Lung (tissue), 12 donors: Measurements from ENCODE around the gene WNT8B. TPM values are rescaled to one million over a fixed set of nuclear protein-coding genes. Genes with fewer than 3 reads are reported as not detected.

Experiments
- ATAC-seq: fragments of 200-7000 bp; cut with Tn5 transposase; one replicate; pipeline ENCODE4 v1.9.1; 2020; ENCODE audit warnings: moderate number of reproducible peaks; ENCODE audit not compliant: insufficient read depth, low FRiP score
- DNase-seq, 3 donors: peaks; one replicate each; pipeline ENCODE4 v3.0.0-alpha.2; 2013 to 2017
- H3K27ac ChIP-seq, 2 donors: one replicate each; pipeline ENCODE4 v1.5.1; 2013; ENCODE audit warnings: mild to moderate bottlenecking in 2 of 2, moderate library complexity in 2 of 2, control low read depth in 1 of 2, inconsistent platforms in 1 of 2, low read depth in 1 of 2, low read length in 1 of 2
- H3K27me3 ChIP-seq, 3 donors: one replicate each; pipeline ENCODE4 v1.5.1; 2013; ENCODE audit warnings: low read length in 2 of 3; ENCODE audit not compliant: control insufficient read depth in 3 of 3, insufficient read depth in 3 of 3
- H3K36me3 ChIP-seq, 4 donors: one replicate each; pipeline ENCODE4 v1.5.1; 2013; ENCODE audit warnings: low read length in 4 of 4, mild to moderate bottlenecking in 1 of 4, moderate library complexity in 1 of 4; ENCODE audit not compliant: control insufficient read depth in 4 of 4, insufficient read depth in 4 of 4
- H3K4me1 ChIP-seq, 5 donors: one replicate each; pipeline ENCODE4 v1.5.1; 2013; ENCODE audit warnings: low read length in 5 of 5, mild to moderate bottlenecking in 2 of 5, moderate library complexity in 1 of 5; ENCODE audit not compliant: control insufficient read depth in 5 of 5, insufficient read depth in 5 of 5
- H3K4me3 ChIP-seq: one replicate; pipeline ENCODE4 v1.5.1; 2013; ENCODE audit warnings: mild to moderate bottlenecking, control low read depth, moderate library complexity
- H3K9ac ChIP-seq, 2 donors: one replicate each; pipeline ENCODE4 v1.5.1; 2013; ENCODE audit warnings: low read length in 2 of 2, control low read depth in 1 of 2; ENCODE audit not compliant: insufficient read depth in 1 of 2
- H3K9me3 ChIP-seq, 4 donors: one replicate each; pipeline ENCODE4 v1.5.1; 2013; ENCODE audit warnings: low read length in 3 of 4, mild to moderate bottlenecking in 1 of 4, moderate library complexity in 1 of 4; ENCODE audit not compliant: control insufficient read depth in 4 of 4, insufficient read depth in 3 of 4
- WGBS, 2 donors: extraction: QIAGEN DNeasy Blood & Tissue Kit; methylation state at CpG; one replicate each; pipeline ENCODE4 v1.1.7; 2013; 5-methylcytosine and 5-hydroxymethylcytosine counted together
- polyA plus RNA-seq, 2 donors: library from polyadenylated mRNA; stranded (reverse); fragments of 200-250 nt; gene quantifications; one replicate each; pipeline ENCODE4 v1.2.1, GENCODE V29; 2013
- total RNA-seq, 2 donors: library from RNA; depleted of rRNA in 1 of 2; stranded (reverse); fragments of >200 nt in 1 of 2; gene quantifications; one replicate each; pipeline ENCODE4 v1.2.1, GENCODE V29; 2014 to 2021
- TF ChIP-seq, protein P1 (sequence below): IDR thresholded peaks from 2 replicates; pipeline ENCODE4 v1.5.1; 2012; ENCODE audit warnings: mild to moderate bottlenecking; ENCODE audit errors: control extremely low read depth, extremely low read depth
- donor health status: control.
- donor health status: control.
- donor health status: Bipolar disorder and iron deficiency.
- donor health status: healthy.
- donor health status: DM: yes; HTN: yes; CAD: no.

Gene WNT8B
- total and polyA plus RNA-seq, 4 donors = 0.02 to 0.15 (median 0.04) TPM; not detected in 1

DNA sequence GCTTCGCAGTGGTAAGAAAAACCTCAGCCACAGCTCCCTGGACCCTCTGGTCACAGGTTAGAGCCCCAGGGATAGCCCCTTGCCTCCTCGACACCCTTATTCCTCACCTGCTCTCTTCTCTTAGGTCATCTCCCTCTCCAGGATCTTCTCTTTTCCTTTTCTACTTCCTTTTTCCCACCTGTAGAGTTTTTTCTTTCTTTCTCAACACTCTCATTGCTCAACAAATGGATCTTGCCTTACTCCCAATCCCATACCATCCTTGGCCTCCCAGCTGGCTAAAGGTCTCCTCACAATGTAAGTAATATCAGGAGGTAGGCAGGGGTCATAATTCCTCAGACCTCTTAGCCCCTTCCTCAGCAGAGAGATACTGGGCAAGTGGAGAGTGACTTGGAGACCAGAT is 17.2 kb downstream of the WNT8B start:
- no peak for ATAC-seq
- TF ChIP-seq, protein P1, sequence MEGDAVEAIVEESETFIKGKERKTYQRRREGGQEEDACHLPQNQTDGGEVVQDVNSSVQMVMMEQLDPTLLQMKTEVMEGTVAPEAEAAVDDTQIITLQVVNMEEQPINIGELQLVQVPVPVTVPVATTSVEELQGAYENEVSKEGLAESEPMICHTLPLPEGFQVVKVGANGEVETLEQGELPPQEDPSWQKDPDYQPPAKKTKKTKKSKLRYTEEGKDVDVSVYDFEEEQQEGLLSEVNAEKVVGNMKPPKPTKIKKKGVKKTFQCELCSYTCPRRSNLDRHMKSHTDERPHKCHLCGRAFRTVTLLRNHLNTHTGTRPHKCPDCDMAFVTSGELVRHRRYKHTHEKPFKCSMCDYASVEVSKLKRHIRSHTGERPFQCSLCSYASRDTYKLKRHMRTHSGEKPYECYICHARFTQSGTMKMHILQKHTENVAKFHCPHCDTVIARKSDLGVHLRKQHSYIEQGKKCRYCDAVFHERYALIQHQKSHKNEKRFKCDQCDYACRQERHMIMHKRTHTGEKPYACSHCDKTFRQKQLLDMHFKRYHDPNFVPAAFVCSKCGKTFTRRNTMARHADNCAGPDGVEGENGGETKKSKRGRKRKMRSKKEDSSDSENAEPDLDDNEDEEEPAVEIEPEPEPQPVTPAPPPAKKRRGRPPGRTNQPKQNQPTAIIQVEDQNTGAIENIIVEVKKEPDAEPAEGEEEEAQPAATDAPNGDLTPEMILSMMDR = no peak
- Histone ChIP-seq H3K27ac (no peak overlapping the region), H3K9me3 (no peaks in the 10 kb centered on the region), H3K4me1 (peaks cover 0 to 14% (median 7%) of the 10 kb centered on the region in 5 donors), H3K9ac (no peak overlapping the region), H3K4me3 (no peak overlapping the region), H3K36me3 (peaks cover 0 to 1% (median 0%) of the 10 kb centered on the region in 4 donors), H3K27me3 (peaks cover 0 to 50% (median 30%) of the 10 kb centered on the region in 3 donors)
- WGBS, 2 donors = 79 to 87% methylated on average over 2 of the region's 2 CpGs
- DNase-seq = no peak

DNA sequence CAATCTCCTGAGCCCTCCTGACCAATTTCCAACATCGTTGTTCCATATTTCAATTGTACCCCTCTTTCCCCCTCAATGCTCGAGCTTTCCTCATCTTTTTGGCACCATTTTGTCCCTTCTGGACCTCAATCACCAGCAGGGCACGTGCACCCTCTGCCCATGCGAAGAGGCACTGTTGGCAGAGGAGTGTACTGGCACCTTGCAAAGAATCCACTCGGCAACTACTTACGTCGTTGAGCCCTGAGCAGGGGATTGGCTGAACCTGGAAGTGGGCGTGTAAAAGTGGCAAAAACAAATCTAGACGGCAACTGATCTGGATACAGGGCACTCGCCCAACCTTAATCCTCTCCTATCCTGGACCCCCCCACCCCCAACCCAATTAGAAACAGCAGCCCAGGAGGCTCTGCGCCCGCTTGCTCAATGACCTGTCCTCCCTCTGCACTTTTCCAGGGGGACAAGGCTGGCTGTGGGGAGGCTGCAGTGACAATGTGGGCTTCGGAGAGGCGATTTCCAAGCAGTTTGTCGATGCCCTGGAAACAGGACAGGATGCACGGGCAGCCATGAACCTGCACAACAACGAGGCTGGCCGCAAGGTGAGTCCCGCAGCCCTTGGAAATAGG is 18.8 kb downstream of the WNT8B start:
- H3K27me3 ChIP-seq = peaks cover 0 to 54% (median 30%) of the 10 kb centered on the region in 3 donors
- TF ChIP-seq, protein P1 = no peak
- DNase-seq = peak; percentile 89 to 91 (median 90)
- peaks cover 0 to 14% (median 7%) of the 10 kb centered on the region in 5 donors for H3K4me1 ChIP-seq
- H3K9ac ChIP-seq = no peak overlapping the region
- peaks cover 0 to 1% (median 0%) of the 10 kb centered on the region in 4 donors for H3K36me3 ChIP-seq
- WGBS, 2 donors = 2% methylated on average over 19 of the region's 19 CpGs
- H3K9me3 ChIP-seq = no peaks in the 10 kb centered on the region
- H3K4me3 ChIP-seq = no peak overlapping the region
- ATAC-seq = peak; percentile 92
- H3K27ac ChIP-seq = no peak overlapping the region

- Histone ChIP-seq H3K9ac (no peak overlapping the region), H3K4me3 (peak overlapping the region; percentile 43), H3K9me3 (no peaks in the 10 kb centered on the region), H3K27ac (no peak overlapping the region), H3K27me3 (peaks cover 0 to 54% (median 30%) of the 10 kb centered on the region in 3 donors), H3K4me1 (peaks cover 0 to 14% (median 7%) of the 10 kb centered on the region in 5 donors), H3K36me3 (peaks cover 0 to 3% (median 1%) of the 10 kb centered on the region in 4 donors)
- 1% methylated on average over 58 to 59 of the region's 59 CpGs for WGBS, 2 donors
- ATAC-seq (peak; percentile 58), DNase-seq (peak; percentile 69 to 82 (median 75))
- TF ChIP-seq, protein P1 = peak; percentile 50
Measured at GRCh38 chr10:100482181-100482833, 19.5 kb downstream of the WNT8B start.
